Ovary (tissue), 9 donors: Measurements from ENCODE around the gene CDC42BPB. TPM values are rescaled to one million over a fixed set of nuclear protein-coding genes. Genes with fewer than 3 reads are reported as not detected.

Experiments
- DNase-seq, 5 donors: peaks; one replicate each; pipeline ENCODE4 v3.0.0-alpha.2; 2019 to 2020
- H3K27ac ChIP-seq, 2 donors: fragments of 200-600 bp; one replicate each; pipeline versions ENCODE4 v1.5.1 to v1.8.0; 2019 to 2022
- H3K27me3 ChIP-seq: fragments of 200-600 bp; one replicate; pipeline ENCODE4 v1.8.0; 2022
- H3K36me3 ChIP-seq: fragments of 200-600 bp; sonication (generic); one replicate; pipeline ENCODE4 v1.5.1; 2019
- H3K4me1 ChIP-seq: one replicate; pipeline ENCODE4 v1.8.1; 2013; ENCODE audit warnings: mild to moderate bottlenecking, moderate library complexity; ENCODE audit not compliant: insufficient read depth
- H3K4me3 ChIP-seq: fragments of 200-600 bp; sonication (generic); one replicate; pipeline ENCODE4 v1.5.1; 2017
- H3K9me3 ChIP-seq, 2 donors: fragments of 200-600 bp in 1 of 2; sonication (generic) in 1 of 2; one replicate each; pipeline versions ENCODE4 v1.5.1 to v1.8.1; 2013 to 2019; ENCODE audit warnings: mild to moderate bottlenecking in 1 of 2, moderate library complexity in 1 of 2
- CTCF ChIP-seq, 3 donors: fragments of 450-650 bp in 2 of 3; fragments of 200-600 bp in 1 of 3; IDR thresholded peaks; one replicate each; pipeline versions ENCODE4 v1.5.1 to v1.8.0; 2016 to 2022; ENCODE audit warnings: antibody characterized with exemption in 3 of 3, mild to moderate bottlenecking in 1 of 3
- EP300 ChIP-seq: sonication (generic); formaldehyde crosslinking; IDR thresholded peaks from one replicate; pipeline ENCODE4 v1.6.1; 2017; ENCODE audit warnings: antibody characterized with exemption
- POLR2A ChIP-seq: fragments of 450-650 bp; IDR thresholded peaks from one replicate; pipeline ENCODE4 v1.6.1; 2017; ENCODE audit warnings: antibody characterized with exemption, mild to moderate bottlenecking, moderate library complexity
- WGBS, 3 donors: extraction: QIAGEN DNeasy Blood & Tissue Kit in 1 of 3; methylation state at CpG; one replicate each; pipeline versions ENCODE4 v1.1.5 to v1.1.7; 2013 to 2017; 5-methylcytosine and 5-hydroxymethylcytosine counted together
- intact Hi-C, 4 donors: fragments of 100-400 bp; cut with DNase I; formaldehyde crosslinking; loops; one replicate each; pipeline versions ENCODE4 v1.11.0 to v1.15.1; 2022 to 2023
- polyA plus RNA-seq, 2 donors: library from polyadenylated mRNA; stranded (reverse); fragments of 200-250 nt in 1 of 2; fragments of 350-450 nt in 1 of 2; fragmentation: Illumina TruSeq in 1 of 2; extraction: RNeasy Lipid Tissue Mini Kit (QIAGEN cat#74804) in 1 of 2; gene quantifications; one replicate each; pipeline ENCODE4 v1.2.3, GENCODE V29; 2013 to 2014
- total RNA-seq, 7 donors: library from RNA; depleted of rRNA in 2 of 7; stranded (reverse); fragments of >200 nt in 2 of 7; fragmentation: NEBNext Ultra II Directional in 3 of 7; extraction: Animal tissue kit (Norgen Biotek cat#: 25700) in 3 of 7; gene quantifications; one replicate each; pipeline versions ENCODE4 v1.1.0 to v1.2.4, GENCODE V29; 2016 to 2023
- donor health status: DM: no; HTN: no; CAD: no; lungs with moderate emphysema.
- donor health status: DM: no; HTN: no; CAD: no.
- donor health status: Bipolar disorder and iron deficiency.
- donor health status: DM: yes; HTN: yes; CAD: no.
- donor health status: DM: no; HTN: no; CAD: no.
- donor health status: DM: yes; HTN: yes; CAD: no.

The CDC42BPB gene
- total and polyA plus RNA-seq, 9 donors, result 50.0 to 103 (median 75.1) TPM

- no peak overlapping the region for H3K4me3 ChIP-seq
- H3K27me3 ChIP-seq, result no peaks in the 10 kb centered on the region
- intact Hi-C loops, result no loop called here
- no peaks in the 10 kb centered on the region for H3K36me3 ChIP-seq
- no peak for TF ChIP-seq CTCF (IDR thresholded peaks at IDR 0.05)
- no peak for TF ChIP-seq POLR2A
- no peak for TF ChIP-seq EP300
- H3K9me3 ChIP-seq, result no peaks in the 10 kb centered on the region
- no peaks in the 10 kb centered on the region for H3K4me1 ChIP-seq
- H3K27ac ChIP-seq, result no peak overlapping the region
- no peak for DNase-seq
- 89 to 91% (median 90%) methylated on average over 24 of the region's 24 CpGs for WGBS, 3 donors
Measured at GRCh38 chr14:103003850-103004249, 53.5 kb downstream of the CDC42BPB start.

- H3K27ac ChIP-seq, result no peak overlapping the region
- WGBS, 3 donors, result 91 to 94% (median 91%) methylated on average over 14 of the region's 14 CpGs
- H3K9me3 ChIP-seq, result no peaks in the 10 kb centered on the region
- H3K36me3 ChIP-seq, result no peaks in the 10 kb centered on the region
- no peaks in the 10 kb centered on the region for H3K27me3 ChIP-seq
- no peak overlapping the region for H3K4me3 ChIP-seq
- intact Hi-C loops, result no loop called here
- DNase-seq, result no peak
- no peaks in the 10 kb centered on the region for H3K4me1 ChIP-seq
- TF ChIP-seq EP300 (no peak), POLR2A (no peak), CTCF (IDR thresholded peaks at IDR 0.05) (no peak)
Measured at GRCh38 chr14:103003351-103003615, 54.1 kb downstream of the CDC42BPB start.

GRCh38 chr14:103002578-103003350, 54.6 kb downstream of the CDC42BPB start:
- Histone ChIP-seq H3K27me3 (no peaks in the 10 kb centered on the region), H3K27ac (no peak overlapping the region), H3K4me3 (no peak overlapping the region), H3K4me1 (no peaks in the 10 kb centered on the region), H3K9me3 (no peaks in the 10 kb centered on the region), H3K36me3 (no peaks in the 10 kb centered on the region)
- TF ChIP-seq EP300 (no peak), CTCF (IDR thresholded peaks at IDR 0.05) (no peak), POLR2A (no peak)
- DNase-seq, result no peak
- intact Hi-C loops, result no loop called here
- WGBS, 3 donors, result 88 to 91% (median 89%) methylated on average over 22 of the region's 22 CpGs

GRCh38 chr14:103001651-103002396, 55.5 kb downstream of the CDC42BPB start:
- no peaks in the 10 kb centered on the region for H3K36me3 ChIP-seq
- 80 to 83% (median 81%) methylated on average over 37 of the region's 37 CpGs for WGBS, 3 donors

More at GRCh38 chr14:103001651-103002396, 55.5 kb downstream of the CDC42BPB start:
- H3K4me3 ChIP-seq, result no peak overlapping the region
- no peak for TF ChIP-seq EP300
- TF ChIP-seq CTCF (IDR thresholded peaks at IDR 0.05), result no peak
- H3K27me3 ChIP-seq, result no peaks in the 10 kb centered on the region
- H3K9me3 ChIP-seq, result no peaks in the 10 kb centered on the region
- DNase-seq, result no peak
- H3K27ac ChIP-seq, result no peak overlapping the region
- intact Hi-C loops, result no loop called here
- no peaks in the 10 kb centered on the region for H3K4me1 ChIP-seq
